Mucosa of stomach (tissue), 1 donor: Measurements from ENCODE around the gene CDX2.

Experiments used
- H3K27me3 ChIP-seq: one replicate; pipeline ENCODE4 v1.7.0; 2013; ENCODE audit warnings: mild to moderate bottlenecking, low read length; ENCODE audit not compliant: control insufficient read depth, insufficient read depth
- H3K36me3 ChIP-seq: one replicate; pipeline ENCODE4 v1.7.0; 2013; ENCODE audit warnings: low read length; ENCODE audit not compliant: control insufficient read depth, insufficient read depth
- H3K4me1 ChIP-seq: one replicate; pipeline ENCODE4 v1.7.0; 2013; ENCODE audit warnings: mild to moderate bottlenecking, low read length; ENCODE audit not compliant: control insufficient read depth, insufficient read depth
- H3K4me3 ChIP-seq: one replicate; pipeline ENCODE4 v1.7.0; 2013; ENCODE audit warnings: low read length
- H3K9ac ChIP-seq: one replicate; pipeline ENCODE4 v1.7.0; 2013; ENCODE audit warnings: mild to moderate bottlenecking, low read length, moderate library complexity
- H3K9me3 ChIP-seq: one replicate; pipeline ENCODE4 v1.7.0; 2013; ENCODE audit warnings: mild to moderate bottlenecking, low read length, moderate library complexity; ENCODE audit not compliant: control insufficient read depth
- donor health status: Pancreatic carcinoma.

The CDX2 gene

DNA sequence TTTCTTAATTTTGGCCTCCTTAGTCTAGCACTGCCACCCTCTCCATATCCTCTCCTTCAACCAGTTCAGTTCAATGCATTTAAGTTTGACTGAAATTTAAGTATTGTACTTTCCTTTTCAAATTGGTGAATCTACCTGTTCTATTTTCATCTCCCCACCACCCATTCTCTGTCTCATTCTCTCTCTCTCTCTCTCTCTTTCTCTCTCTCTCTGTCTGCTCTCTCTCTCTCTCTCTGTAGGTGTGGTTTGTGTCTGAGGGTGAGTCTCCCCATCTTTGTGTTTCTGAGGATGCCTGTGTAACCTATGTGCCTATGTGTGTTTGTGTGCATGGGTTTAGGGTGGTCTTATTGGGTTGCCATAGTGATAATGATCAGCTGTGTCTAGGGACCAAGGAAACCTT is 39.2 kb downstream of the CDX2 start:
- Histone ChIP-seq H3K36me3 (no peaks in the 10 kb centered on the region), H3K27me3 (peaks cover 5% of the 10 kb centered on the region), H3K4me1 (peaks cover 5% of the 10 kb centered on the region), H3K4me3 (no peak overlapping the region), H3K9ac (no peak overlapping the region), H3K9me3 (no peaks in the 10 kb centered on the region)

DNA sequence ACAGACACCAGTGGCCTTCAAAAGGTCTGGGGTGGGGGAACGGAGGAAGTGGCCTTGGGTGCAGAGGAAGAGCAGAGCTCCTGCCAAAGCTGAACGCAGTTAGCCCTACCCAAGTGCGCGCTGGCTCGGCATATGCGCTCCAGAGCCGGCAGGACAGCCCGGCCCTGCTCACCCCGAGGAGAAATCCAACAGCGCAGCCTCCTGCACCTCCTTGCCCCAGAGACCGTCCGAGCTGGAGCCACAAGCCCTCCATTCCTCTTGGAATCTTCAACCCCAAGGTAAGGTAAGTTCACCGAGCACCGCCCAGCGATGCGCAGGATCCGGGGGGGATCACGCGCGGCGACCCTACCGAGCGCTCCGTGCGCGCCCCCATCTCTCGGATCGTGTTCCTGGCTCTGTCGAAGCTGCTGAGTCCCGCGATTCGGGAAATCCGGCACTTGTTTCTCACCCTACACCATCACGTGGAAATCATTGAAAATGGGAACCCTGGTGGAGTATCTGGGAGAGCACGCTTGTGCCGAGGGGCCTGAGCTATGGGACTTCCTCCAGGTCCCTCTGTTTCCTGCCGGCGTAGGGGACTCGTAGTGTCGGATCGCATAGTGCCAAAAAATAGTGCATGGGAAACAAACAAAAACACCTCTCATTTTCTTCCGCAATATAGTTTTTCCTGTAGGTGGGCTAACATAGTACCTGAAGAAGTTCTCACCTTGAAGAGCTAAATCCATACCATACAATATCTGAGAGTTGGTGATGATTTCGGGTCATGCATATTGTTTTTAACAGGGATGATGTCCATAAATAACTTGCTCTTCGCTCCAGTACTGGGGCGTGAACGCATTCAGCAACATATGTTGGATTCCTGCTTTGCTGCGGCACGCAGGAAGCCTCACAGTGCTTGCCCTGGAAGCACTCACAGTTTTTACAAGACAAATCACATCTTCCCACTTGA is 40.0 kb downstream of the CDX2 start:
- H3K4me3 ChIP-seq, result no peak overlapping the region
- no peak overlapping the region for H3K9ac ChIP-seq
- no peaks in the 10 kb centered on the region for H3K36me3 ChIP-seq
- H3K27me3 ChIP-seq, result peaks cover 5% of the 10 kb centered on the region
- no peaks in the 10 kb centered on the region for H3K9me3 ChIP-seq
- peaks cover 5% of the 10 kb centered on the region for H3K4me1 ChIP-seq

DNA sequence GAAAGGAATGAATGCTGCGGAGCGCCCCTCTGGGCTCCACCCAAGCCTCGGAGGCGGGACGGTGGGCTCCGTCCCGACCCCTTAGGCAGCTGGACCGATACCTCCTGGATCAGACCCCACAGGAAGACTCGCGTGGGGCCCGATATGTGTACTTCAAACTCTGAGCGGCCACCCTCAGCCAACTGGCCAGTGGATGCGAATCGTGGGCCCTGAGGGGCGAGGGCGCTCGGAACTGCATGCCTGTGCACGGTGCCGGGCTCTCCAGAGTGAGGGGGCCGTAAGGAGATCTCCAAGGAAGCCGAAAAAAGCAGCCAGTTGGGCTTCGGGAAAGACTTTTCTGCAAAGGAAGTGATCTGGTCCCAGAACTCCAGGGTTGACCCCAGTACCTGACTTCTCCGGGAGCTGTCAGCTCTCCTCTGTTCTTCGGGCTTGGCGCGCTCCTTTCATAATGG is 40.7 kb downstream of the CDX2 start:
- Histone ChIP-seq H3K9ac (no peak overlapping the region), H3K4me1 (peaks cover 9% of the 10 kb centered on the region), H3K27me3 (peaks cover 5% of the 10 kb centered on the region), H3K36me3 (no peaks in the 10 kb centered on the region), H3K9me3 (no peaks in the 10 kb centered on the region), H3K4me3 (no peak overlapping the region)

- no peaks in the 10 kb centered on the region for H3K9me3 ChIP-seq
Measured at GRCh38 chr13:27927444-27928352, 41.4 kb downstream of the CDX2 start.

DNA sequence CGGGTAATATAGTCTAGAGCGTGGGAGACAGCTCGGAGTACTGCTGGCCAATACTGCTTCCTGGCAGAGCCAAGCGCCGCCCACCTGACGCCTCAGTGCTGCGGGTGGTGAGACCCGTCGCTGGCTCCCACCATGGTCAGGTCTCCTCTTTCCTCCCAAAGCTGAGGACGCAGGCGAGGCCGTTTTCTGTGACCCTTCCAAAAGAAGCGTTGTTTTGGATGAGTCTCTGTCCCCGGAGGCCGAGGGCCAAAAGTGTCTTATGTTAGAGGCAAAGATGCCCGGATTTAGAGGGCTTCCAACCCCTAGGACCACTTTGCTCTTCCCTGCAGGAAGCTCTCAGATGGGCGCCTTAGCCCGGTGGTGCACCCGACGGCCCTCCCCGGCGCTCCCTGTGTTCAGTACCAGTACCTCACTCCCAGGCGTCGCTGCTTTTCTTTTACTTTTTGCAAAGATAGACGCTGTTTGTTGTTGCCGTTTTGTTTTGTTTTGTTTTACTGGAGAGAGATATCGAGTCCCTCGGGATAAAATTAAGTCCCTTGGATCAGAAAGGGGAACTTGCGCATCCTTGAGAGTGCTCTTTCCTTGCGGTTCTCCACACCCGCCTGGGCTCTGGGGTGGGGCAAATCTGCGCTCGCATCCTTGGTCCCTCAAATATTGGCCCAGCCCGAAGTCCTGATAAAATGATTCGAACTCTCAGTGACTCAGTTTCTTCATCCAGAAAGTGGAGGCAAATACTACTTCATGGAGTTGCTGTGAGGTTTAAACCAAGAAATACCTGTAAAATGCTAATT is 42.3 kb downstream of the CDX2 start:
- Histone ChIP-seq H3K9ac (no peak overlapping the region), H3K9me3 (no peaks in the 10 kb centered on the region), H3K4me3 (no peak overlapping the region), H3K27me3 (peaks cover 18% of the 10 kb centered on the region), H3K36me3 (no peaks in the 10 kb centered on the region), H3K4me1 (peaks cover 9% of the 10 kb centered on the region)

More at GRCh38 chr13:27927444-27928352, 41.4 kb downstream of the CDX2 start:
- Histone ChIP-seq H3K36me3 (no peaks in the 10 kb centered on the region), H3K27me3 (peaks cover 12% of the 10 kb centered on the region), H3K4me3 (no peak overlapping the region), H3K4me1 (peaks cover 9% of the 10 kb centered on the region), H3K9ac (no peak overlapping the region)

DNA sequence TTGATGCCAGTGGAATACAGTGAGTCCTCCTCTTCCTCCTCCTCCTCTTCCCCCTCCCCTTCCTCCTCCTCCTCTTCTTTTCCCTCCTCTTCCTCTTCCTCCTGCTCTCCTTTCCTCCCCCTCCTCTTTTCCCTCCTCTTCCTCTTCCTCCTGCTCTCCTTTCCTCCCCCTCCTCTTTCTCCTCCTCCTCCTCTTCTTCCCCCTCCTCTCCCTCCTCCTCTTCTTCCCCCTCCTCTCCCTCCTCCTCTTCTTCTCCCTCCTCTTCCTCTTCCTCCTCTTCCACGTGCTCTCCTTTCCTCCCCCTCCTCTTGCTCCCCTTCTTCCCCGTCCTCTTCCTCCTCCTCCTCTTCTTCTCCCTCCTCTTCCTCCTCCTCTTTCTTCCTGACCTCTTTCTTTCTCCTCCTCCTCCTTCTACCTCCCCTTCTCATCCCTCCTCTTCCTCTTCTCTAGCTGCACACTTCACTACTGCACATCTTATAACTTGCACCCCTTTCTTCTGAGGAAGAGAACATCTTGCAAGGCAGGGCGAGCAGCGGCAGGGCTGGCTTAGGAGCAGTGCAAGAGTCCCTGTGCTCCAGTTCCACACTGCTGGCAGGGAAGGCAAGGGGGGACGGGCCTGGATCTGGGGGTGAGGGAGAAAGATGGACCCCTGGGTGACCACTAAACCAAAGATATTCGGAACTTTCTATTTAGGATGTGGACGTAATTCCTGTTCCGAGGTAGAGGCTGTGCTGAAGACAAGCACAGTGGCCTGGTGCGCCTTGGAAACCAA is 43.7 kb downstream of the CDX2 start:
- Histone ChIP-seq H3K4me3 (no peak overlapping the region), H3K9ac (peak overlapping the region; percentile 34), H3K27me3 (peaks cover 32% of the 10 kb centered on the region), H3K4me1 (peaks cover 9% of the 10 kb centered on the region), H3K36me3 (no peaks in the 10 kb centered on the region), H3K9me3 (no peaks in the 10 kb centered on the region)

GRCh38 chr13:27924529-27925141 is 44.5 kb downstream of the CDX2 start:
- H3K9ac ChIP-seq, result peak overlapping the region; percentile 34
- peaks cover 9% of the 10 kb centered on the region for H3K4me1 ChIP-seq
- no peaks in the 10 kb centered on the region for H3K36me3 ChIP-seq
- peaks cover 34% of the 10 kb centered on the region for H3K27me3 ChIP-seq
- H3K4me3 ChIP-seq, result no peak overlapping the region
- H3K9me3 ChIP-seq, result no peaks in the 10 kb centered on the region

- Histone ChIP-seq H3K27me3 (peaks cover 31% of the 10 kb centered on the region), H3K9me3 (no peaks in the 10 kb centered on the region), H3K4me1 (peaks cover 12% of the 10 kb centered on the region), H3K36me3 (no peaks in the 10 kb centered on the region), H3K4me3 (no peak overlapping the region), H3K9ac (peak overlapping the region; percentile 97)
Measured at GRCh38 chr13:27923794-27924528, 45.2 kb downstream of the CDX2 start.

DNA sequence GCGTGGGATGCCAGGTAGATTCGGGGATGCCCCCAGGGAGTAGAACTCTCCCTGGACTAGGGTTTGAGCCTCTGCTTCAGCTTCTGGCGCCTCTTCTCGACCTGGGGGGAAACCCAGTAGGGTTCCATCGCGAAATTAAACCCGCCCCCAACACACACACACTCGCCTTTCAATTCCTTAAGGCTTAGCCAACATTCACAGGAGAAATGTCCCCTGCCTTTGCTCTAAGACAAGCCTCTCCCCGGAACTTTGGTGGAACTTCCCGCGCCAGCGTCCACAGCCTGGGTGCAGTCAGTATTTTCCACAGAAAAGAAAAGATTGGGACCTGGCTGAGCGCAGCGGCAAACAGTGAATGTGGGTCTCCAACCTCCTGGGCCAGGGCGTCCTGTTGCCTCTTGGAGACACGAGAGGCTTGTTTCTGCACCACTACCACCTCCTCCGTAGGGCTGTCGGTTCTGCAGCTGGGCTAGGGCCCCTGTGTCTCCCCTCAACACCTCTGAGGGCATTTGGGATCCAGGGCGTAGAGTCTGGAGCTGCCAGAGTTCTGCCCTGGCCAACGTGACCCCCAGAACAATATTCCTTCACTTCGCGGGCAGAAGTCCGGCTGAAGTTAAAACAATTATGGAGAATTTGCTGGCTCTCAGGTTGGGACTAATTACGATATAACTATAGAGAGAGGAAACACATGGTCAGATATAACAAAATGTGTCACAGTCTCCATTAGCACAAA is 46.1 kb downstream of the CDX2 start:
- Histone ChIP-seq H3K9ac (peak overlapping the region; percentile 97), H3K9me3 (no peaks in the 10 kb centered on the region), H3K4me3 (peak overlapping the region; percentile 94), H3K36me3 (no peaks in the 10 kb centered on the region), H3K4me1 (peaks cover 21% of the 10 kb centered on the region), H3K27me3 (peaks cover 39% of the 10 kb centered on the region)
